ENCODE measurements around the gene PSMC5. TPM values are rescaled to one million over a fixed set of nuclear protein-coding genes. Genes with fewer than 3 reads are reported as not detected.

PSMC5 gene
- total and polyA plus RNA-seq, 2 experiments from 2014 or later: 93.1 to 199 TPM

DNA sequence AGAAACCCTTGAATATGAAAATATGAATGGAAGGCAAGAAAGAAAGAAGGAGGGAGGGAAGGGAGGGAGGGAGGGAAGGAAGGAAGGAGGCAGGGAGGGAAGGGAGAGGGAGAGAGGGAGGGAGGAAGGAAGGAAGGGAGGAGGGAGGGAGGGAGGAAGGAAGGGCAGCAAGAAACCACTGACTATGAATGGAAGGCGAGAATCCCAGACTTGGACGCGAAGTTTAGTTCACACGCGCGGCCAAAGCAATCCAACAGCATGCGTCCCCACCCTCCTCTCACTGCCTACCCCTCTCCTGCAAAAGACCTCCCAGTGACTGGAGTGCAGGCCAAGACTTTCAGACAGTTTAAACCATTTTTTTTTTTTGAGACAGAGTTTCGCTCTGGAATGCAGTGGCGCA lies 23.2 kb downstream of the PSMC5 start (continued):
- TF ChIP-seq, protein P1, sequence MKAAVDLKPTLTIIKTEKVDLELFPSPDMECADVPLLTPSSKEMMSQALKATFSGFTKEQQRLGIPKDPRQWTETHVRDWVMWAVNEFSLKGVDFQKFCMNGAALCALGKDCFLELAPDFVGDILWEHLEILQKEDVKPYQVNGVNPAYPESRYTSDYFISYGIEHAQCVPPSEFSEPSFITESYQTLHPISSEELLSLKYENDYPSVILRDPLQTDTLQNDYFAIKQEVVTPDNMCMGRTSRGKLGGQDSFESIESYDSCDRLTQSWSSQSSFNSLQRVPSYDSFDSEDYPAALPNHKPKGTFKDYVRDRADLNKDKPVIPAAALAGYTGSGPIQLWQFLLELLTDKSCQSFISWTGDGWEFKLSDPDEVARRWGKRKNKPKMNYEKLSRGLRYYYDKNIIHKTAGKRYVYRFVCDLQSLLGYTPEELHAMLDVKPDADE (IDR thresholded peaks at IDR 0.05): no peak
- no peak for TF ChIP-seq EZH2phosphoT487 (IDR thresholded peaks at IDR 0.05; ENCODE audit: unreplicated experiment)
- TF ChIP-seq NANOG (IDR thresholded peaks at IDR 0.05; ENCODE audit: borderline replicate concordance): no peak
- TF ChIP-seq, protein P2, sequence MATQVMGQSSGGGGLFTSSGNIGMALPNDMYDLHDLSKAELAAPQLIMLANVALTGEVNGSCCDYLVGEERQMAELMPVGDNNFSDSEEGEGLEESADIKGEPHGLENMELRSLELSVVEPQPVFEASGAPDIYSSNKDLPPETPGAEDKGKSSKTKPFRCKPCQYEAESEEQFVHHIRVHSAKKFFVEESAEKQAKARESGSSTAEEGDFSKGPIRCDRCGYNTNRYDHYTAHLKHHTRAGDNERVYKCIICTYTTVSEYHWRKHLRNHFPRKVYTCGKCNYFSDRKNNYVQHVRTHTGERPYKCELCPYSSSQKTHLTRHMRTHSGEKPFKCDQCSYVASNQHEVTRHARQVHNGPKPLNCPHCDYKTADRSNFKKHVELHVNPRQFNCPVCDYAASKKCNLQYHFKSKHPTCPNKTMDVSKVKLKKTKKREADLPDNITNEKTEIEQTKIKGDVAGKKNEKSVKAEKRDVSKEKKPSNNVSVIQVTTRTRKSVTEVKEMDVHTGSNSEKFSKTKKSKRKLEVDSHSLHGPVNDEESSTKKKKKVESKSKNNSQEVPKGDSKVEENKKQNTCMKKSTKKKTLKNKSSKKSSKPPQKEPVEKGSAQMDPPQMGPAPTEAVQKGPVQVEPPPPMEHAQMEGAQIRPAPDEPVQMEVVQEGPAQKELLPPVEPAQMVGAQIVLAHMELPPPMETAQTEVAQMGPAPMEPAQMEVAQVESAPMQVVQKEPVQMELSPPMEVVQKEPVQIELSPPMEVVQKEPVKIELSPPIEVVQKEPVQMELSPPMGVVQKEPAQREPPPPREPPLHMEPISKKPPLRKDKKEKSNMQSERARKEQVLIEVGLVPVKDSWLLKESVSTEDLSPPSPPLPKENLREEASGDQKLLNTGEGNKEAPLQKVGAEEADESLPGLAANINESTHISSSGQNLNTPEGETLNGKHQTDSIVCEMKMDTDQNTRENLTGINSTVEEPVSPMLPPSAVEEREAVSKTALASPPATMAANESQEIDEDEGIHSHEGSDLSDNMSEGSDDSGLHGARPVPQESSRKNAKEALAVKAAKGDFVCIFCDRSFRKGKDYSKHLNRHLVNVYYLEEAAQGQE (IDR thresholded peaks at IDR 0.05; ENCODE audit: unreplicated experiment): no peak
- TF ChIP-seq STAT1 (IDR thresholded peaks at IDR 0.05; ENCODE audit: unreplicated experiment): no peak
- no peak for TF ChIP-seq JUNB (IDR thresholded peaks at IDR 0.05; ENCODE audit: unreplicated experiment)

DNA sequence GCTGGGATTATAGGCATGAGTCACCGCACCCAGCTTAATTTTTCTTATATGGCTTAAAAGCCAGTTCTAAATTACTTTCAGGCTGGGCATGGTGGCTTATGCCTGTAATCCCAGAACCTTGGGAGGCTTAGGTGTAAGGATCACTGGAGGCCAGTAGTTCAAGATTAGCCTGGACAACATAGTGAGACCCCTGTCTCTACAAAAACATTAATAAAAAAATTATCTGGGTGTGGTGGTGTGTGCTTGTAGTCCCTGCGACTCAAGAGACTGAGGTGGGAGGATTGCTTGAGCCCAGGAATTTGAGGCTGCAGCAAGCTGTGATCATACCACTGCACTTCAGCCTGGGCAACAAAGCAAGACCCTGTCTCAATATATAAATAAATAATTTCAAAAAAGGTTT lies 26.0 kb downstream of the PSMC5 start:
- Histone ChIP-seq H2AFZ (no peak overlapping the region), H3K4me2 (no peak overlapping the region), H3K27me3 (ENCODE audit: insufficient read depth) (peaks cover 10% of the 10 kb centered on the region), H3K4me3 (no peak overlapping the region), H4K20me1 (replicated peaks; ENCODE audit: insufficient read depth) (no peaks in the 10 kb centered on the region), H3K9me2 (ENCODE audit: insufficient read depth) (peaks cover 3% of the 10 kb centered on the region; the same call in 1 of the 2 replicates), H3K4me1 (ENCODE audit: insufficient read depth) (no peaks in the 10 kb centered on the region), H3F3A (replicated peaks; ENCODE audit: low read depth) (0 out of 2 replicates have a peak, but pooled peaks cover 2% of the 10 kb centered on the region), H3K27ac (ENCODE audit: low read depth) (no peak overlapping the region), H3K36me3 (ENCODE audit: insufficient read depth) (no peaks in the 10 kb centered on the region), H3K79me2 (replicated peaks; ENCODE audit: insufficient read depth) (no peaks in the 10 kb centered on the region)
- DNase-seq (ENCODE audit: low spot score) (no peak), ATAC-seq (no peak)
- no peaks in the 10 kb centered on the region for H3K4me1 Mint-ChIP-seq
- H3K27me3 Mint-ChIP-seq (ENCODE audit: insufficient read depth, low read depth, poor library complexity): peaks cover 22% of the 10 kb centered on the region
- H3K27ac Mint-ChIP-seq: no peak overlapping the region
- H3K4me3 Mint-ChIP-seq: no peak overlapping the region
- peaks cover under 1% of the 10 kb centered on the region; the same call in 1 of the 3 replicates for H3K36me3 Mint-ChIP-seq (ENCODE audit: low read depth)
- H3K9me3 Mint-ChIP-seq: peaks cover 12% of the 10 kb centered on the region
- no peak for TF ChIP-seq POLR2AphosphoS5 (IDR thresholded peaks at IDR 0.05; ENCODE audit: low read depth)
- no peak for TF ChIP-seq CREB1 (CRISPR knock-in tag; IDR thresholded peaks at IDR 0.05; ENCODE audit: low read depth)
- TF ChIP-seq, protein P1 (IDR thresholded peaks at IDR 0.05): no peak
- TF ChIP-seq EZH2phosphoT487 (IDR thresholded peaks at IDR 0.05; ENCODE audit: unreplicated experiment): no peak
- TF ChIP-seq EZH2 (IDR thresholded peaks at IDR 0.05; ENCODE audit: low read depth, unreplicated experiment): no peak
- TF ChIP-seq NANOG (IDR thresholded peaks at IDR 0.05; ENCODE audit: borderline replicate concordance): no peak
- TF ChIP-seq STAT1 (IDR thresholded peaks at IDR 0.05; ENCODE audit: unreplicated experiment): no peak
- TF ChIP-seq ZNF331 (CRISPR knock-in tag; IDR thresholded peaks at IDR 0.05; ENCODE audit: low read depth): no peak
- TF ChIP-seq, protein P3, sequence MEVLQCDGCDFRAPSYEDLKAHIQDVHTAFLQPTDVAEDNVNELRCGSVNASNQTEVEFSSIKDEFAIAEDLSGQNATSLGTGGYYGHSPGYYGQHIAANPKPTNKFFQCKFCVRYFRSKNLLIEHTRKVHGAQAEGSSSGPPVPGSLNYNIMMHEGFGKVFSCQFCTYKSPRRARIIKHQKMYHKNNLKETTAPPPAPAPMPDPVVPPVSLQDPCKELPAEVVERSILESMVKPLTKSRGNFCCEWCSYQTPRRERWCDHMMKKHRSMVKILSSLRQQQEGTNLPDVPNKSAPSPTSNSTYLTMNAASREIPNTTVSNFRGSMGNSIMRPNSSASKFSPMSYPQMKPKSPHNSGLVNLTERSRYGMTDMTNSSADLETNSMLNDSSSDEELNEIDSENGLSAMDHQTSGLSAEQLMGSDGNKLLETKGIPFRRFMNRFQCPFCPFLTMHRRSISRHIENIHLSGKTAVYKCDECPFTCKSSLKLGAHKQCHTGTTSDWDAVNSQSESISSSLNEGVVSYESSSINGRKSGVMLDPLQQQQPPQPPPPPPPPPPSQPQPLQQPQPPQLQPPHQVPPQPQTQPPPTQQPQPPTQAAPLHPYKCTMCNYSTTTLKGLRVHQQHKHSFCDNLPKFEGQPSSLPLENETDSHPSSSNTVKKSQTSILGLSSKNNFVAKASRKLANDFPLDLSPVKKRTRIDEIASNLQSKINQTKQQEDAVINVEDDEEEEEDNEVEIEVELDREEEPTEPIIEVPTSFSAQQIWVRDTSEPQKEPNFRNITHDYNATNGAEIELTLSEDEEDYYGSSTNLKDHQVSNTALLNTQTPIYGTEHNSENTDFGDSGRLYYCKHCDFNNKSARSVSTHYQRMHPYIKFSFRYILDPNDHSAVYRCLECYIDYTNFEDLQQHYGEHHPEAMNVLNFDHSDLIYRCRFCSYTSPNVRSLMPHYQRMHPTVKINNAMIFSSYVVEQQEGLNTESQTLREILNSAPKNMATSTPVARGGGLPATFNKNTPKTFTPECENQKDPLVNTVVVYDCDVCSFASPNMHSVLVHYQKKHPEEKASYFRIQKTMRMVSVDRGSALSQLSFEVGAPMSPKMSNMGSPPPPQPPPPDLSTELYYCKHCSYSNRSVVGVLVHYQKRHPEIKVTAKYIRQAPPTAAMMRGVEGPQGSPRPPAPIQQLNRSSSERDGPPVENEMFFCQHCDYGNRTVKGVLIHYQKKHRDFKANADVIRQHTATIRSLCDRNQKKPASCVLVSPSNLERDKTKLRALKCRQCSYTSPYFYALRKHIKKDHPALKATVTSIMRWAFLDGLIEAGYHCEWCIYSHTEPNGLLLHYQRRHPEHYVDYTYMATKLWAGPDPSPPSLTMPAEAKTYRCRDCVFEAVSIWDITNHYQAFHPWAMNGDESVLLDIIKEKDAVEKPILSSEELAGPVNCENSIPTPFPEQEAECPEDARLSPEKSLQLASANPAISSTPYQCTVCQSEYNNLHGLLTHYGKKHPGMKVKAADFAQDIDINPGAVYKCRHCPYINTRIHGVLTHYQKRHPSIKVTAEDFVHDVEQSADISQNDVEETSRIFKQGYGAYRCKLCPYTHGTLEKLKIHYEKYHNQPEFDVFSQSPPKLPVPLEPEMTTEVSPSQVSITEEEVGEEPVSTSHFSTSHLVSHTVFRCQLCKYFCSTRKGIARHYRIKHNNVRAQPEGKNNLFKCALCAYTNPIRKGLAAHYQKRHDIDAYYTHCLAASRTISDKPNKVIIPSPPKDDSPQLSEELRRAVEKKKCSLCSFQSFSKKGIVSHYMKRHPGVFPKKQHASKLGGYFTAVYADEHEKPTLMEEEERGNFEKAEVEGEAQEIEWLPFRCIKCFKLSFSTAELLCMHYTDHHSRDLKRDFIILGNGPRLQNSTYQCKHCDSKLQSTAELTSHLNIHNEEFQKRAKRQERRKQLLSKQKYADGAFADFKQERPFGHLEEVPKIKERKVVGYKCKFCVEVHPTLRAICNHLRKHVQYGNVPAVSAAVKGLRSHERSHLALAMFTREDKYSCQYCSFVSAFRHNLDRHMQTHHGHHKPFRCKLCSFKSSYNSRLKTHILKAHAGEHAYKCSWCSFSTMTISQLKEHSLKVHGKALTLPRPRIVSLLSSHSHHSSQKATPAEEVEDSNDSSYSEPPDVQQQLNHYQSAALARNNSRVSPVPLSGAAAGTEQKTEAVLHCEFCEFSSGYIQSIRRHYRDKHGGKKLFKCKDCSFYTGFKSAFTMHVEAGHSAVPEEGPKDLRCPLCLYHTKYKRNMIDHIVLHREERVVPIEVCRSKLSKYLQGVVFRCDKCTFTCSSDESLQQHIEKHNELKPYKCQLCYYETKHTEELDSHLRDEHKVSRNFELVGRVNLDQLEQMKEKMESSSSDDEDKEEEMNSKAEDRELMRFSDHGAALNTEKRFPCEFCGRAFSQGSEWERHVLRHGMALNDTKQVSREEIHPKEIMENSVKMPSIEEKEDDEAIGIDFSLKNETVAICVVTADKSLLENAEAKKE (CRISPR knock-in tag; IDR thresholded peaks at IDR 0.05): no peak
